ENCODE results near the gene SLITRK3. TPM values are rescaled to one million over a fixed set of nuclear protein-coding genes. Genes with fewer than 3 reads are reported as not detected.

Gene SLITRK3
- polyA plus RNA-seq (ENCODE audit: insufficient read length in 12 of 12) = 1 to 10 TPM in 1 of 12 donors, under 1 TPM in 9, not detected in 2; 0.19 to 1.2 (median 0.44) TPM
- long read RNA-seq, donor 1 = 0 reads
- long read RNA-seq, donor 2 = 0 reads
- long read RNA-seq, donor 3 = 0 reads
- long read RNA-seq, donor 4 = 0 reads
- long read RNA-seq, donor 5 = 0 reads
- long read RNA-seq, donor 6 = 0 reads
- long read RNA-seq, donor 7 = 0 reads
- long read RNA-seq, donor 8 = 0 reads
- long read RNA-seq, donor 9 = 0 reads
- long read RNA-seq, donor 10 = 0 reads
- long read RNA-seq, donor 11 = 0 reads

GRCh38 chr3:165195640-165196576 is at the start of gene SLITRK3:
SLITRK3 (minus strand) TSS chr3:165196384; CDS start chr3:165190830, 5,554 bp downstream.
- peak; percentile 23 for DNase-seq

DNA sequence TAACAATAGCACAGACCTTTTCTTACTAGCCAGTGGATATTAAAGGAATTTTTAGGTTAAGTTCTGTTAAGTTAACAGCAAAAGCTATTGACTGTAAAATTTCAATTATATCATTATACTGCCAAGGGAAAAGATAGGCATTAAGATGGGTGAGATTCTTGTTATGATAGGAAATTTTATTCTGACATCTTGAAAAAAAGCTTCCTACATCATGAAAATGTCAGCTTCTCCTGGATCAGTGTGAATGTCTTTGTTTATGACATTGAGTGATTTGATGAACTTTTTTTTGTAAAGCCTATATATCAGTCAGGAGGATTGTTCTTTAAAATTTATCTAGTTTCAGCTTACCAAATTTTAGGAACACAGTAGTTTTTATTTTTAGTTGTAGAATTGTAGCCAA is 47.4 kb upstream of the SLITRK3 start:
- DNase-seq = no peak

- DNase-seq = no peak
Measured at GRCh38 chr3:165233501-165234195, 37.5 kb upstream of the SLITRK3 start.

DNA sequence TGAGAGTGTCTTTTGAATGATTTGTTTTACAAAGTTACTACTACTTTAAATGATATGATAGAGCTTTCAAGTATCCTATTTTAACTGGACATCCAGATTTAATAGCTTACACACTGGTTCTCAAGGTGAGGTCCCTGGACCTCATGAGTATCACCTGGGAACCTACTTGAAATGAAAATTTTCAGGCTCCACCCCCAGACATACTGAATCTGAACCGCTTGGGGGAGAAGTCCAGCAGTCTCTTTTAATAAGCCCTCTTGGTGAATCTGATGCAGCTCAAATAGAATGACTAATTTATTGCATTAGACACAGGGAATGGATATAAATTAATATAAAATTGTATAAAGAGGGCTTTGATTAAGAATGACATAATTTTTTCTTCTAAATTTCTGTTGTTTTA is 29.4 kb upstream of the SLITRK3 start:
- no peak for DNase-seq

GRCh38 chr3:165217739-165218138 is 21.6 kb upstream of the SLITRK3 start:
- no peak for DNase-seq

- no peak for DNase-seq
Measured at GRCh38 chr3:165212580-165212979, 16.4 kb upstream of the SLITRK3 start.

GRCh38 chr3:165211721-165212120 is 15.5 kb upstream of the SLITRK3 start:
- no peak for DNase-seq

DNA sequence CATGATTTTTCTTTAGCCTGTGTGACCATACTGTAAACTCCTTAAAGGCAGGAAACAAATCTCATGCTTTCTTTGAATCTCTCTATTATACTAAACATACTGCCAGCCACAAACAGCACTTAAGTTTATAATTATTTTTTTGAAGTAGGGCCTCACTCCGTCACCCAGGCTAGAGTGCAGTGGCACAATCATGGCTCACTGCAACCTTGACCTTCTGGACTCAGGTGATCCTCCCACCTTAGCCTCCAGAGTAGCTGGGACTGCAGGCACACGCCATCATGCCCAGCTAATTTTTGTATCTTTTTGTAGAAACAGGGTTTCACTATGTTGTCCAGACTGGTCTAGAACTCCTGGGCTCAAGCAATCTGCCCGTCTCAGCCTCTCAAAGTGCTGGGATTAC is 14.5 kb upstream of the SLITRK3 start:
- DNase-seq = no peak

- DNase-seq = no peak
Measured at GRCh38 chr3:165210132-165210531, 13.9 kb upstream of the SLITRK3 start.

DNA sequence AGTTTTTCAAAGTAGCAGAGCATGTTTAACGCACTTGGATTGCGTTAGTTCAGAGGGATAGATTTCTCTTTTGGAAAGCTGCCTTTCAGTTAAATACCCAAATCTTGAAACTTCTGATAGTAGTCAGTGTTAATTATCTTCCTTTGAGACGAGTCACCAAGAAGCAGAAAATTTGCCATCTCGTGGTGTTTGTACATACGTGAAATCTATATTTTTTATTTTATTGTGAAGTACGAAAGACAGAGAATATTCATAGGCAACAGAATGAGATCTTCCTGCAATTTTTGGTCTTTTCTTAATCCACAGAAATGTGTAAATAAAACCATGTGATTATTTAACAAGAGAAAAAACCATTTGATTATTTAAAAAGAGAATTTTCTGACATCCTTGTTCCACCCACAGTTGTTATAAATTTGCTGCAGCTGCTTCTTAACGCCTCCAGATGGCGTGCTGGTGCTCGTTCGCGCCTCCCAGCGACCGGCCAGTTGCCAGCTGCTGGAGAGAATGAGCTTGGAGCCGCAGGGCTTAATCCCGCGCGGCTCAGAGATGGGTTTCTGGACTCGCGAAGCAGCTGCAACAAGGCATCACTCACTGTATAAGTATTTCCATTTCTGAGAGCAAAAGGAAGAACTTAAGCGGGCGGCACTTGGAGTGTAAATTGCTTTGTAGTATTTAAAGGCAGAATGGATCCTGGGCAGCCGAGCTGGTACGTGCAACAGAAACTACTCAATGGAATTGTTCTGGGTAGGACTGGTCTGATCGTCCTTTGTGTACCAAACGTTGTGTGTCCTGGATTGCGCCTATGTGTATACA is 10.5 kb upstream of the SLITRK3 start:
- peak; percentile 89 for DNase-seq

- DNase-seq = no peak
Measured at GRCh38 chr3:165204445-165204844, 8.3 kb upstream of the SLITRK3 start.

DNA sequence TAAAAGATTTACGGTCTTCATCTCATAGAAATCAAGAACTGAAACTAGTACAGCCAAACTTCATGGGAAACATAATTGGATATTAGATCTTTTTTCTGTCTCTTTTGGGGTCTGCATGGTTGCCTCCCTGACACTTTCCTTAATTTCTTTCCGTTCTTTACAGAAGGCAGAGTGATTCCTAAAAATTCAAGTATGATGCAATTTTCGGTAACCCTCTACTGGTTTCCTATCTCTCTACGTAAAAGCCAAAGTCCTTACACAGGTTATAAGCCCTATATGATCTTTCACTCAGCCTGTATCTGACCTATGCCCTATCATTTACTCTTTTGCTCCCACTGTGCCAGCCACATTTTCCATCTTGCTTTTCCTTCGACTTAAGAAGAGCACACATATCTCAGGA is 6.8 kb upstream of the SLITRK3 start:
- DNase-seq = no peak

- DNase-seq = no peak
Measured at GRCh38 chr3:165201964-165202363, 5.8 kb upstream of the SLITRK3 start.

GRCh38 chr3:165197481-165197800 is 1.3 kb upstream of the SLITRK3 start:
- DNase-seq = no peak

GRCh38 chr3:165196577-165197480 is 645 bp upstream of the SLITRK3 start:
- peak; percentile 30 for DNase-seq

- peak; percentile 14 for DNase-seq
Measured at GRCh38 chr3:165195241-165195639, 944 bp downstream of the SLITRK3 start.

- DNase-seq = no peak
Measured at GRCh38 chr3:165194511-165195240, 1.5 kb downstream of the SLITRK3 start.

DNA sequence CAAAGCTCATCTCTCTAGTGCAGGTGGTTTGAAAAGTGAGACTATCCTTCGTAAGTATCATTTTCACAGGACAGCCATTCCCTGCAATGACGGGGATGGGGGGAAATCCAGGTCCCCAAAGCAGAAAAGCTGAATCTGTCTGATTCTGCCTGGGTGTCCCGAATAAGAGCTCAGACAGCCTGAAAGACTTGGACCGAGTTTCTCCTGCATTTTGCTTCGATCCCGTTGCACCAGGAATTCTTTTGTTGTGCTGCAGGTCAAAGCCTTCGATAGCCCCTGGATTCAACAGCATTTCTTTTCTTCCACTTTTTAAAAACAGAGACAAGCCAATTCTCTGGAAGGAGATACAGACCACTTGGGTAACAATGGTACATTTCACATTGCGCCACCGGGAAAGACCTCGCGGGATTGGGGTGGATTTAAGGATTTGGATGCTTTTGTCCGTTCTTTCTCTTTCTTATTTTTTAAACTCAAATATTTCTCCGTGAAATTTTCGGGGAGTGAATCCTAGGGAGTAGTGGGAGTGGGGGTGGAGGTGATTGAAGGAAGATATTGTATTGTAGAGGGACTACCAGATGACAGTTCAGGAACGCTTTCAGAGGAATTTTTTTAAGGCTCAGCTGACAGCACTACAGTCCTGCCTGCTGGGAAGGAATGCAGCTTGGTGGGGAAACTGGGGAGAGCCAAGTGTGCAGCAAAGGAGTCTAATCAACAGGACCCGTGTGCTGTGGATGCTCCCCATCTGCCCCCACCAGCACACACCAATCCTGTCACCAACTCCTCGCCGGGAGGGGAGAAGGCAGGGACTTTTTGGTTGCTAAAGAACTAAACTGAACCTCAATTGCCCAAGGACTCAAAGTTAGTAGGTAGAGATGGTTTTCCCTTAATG is 2.6 kb downstream of the SLITRK3 start:
- DNase-seq = peak; percentile 31
